GM18499 (cell line): ENCODE results near the gene EVX1.

Source experiments
- ATAC-seq: cut with Tn5 transposase; IDR thresholded peaks from one replicate; pipeline ENCODE4 v1.9.1; 2021; ENCODE audit warnings: moderate number of reproducible peaks; ENCODE audit not compliant: insufficient read depth, unreplicated experiment

EVX1 gene

GRCh38 chr7:27242555-27243339 is at the start of gene EVX1:
EVX1 (plus strand) TSS chr7:27242802; CDS start chr7:27243031, 229 bp downstream.
- ATAC-seq: no peak

GRCh38 chr7:27193335-27194001 is 49.1 kb upstream of the EVX1 start:
- no peak for ATAC-seq

- no peak for ATAC-seq
Observed at GRCh38 chr7:27194002-27194352, 48.6 kb upstream of the EVX1 start.

- ATAC-seq: no peak
Observed at GRCh38 chr7:27194686-27195379, 47.8 kb upstream of the EVX1 start.

- no peak for ATAC-seq
Observed at GRCh38 chr7:27196287-27196767, 46.3 kb upstream of the EVX1 start.

- no peak for ATAC-seq
Observed at GRCh38 chr7:27197137-27198042, 45.2 kb upstream of the EVX1 start.

- ATAC-seq: no peak
Observed at GRCh38 chr7:27198138-27198841, 44.3 kb upstream of the EVX1 start.

GRCh38 chr7:27198871-27199801 is 43.5 kb upstream of the EVX1 start:
- no peak for ATAC-seq

- no peak for ATAC-seq
Observed at GRCh38 chr7:27199849-27200760, 42.5 kb upstream of the EVX1 start, which contains the start of gene HOXA13. HOXA13 (minus strand) TSS chr7:27200091; CDS start chr7:27200077, 14 bp downstream.

GRCh38 chr7:27200761-27201579 is 41.6 kb upstream of the EVX1 start:
- ATAC-seq: no peak

- no peak for ATAC-seq
Observed at GRCh38 chr7:27201580-27202017, 41.0 kb upstream of the EVX1 start.

- ATAC-seq: no peak
Observed at GRCh38 chr7:27202018-27202861, 40.4 kb upstream of the EVX1 start.

GRCh38 chr7:27202862-27203134 is 39.8 kb upstream of the EVX1 start:
- no peak for ATAC-seq

GRCh38 chr7:27203365-27203953 is 39.1 kb upstream of the EVX1 start:
- ATAC-seq: no peak

GRCh38 chr7:27203964-27204594 is 38.5 kb upstream of the EVX1 start:
- no peak for ATAC-seq
